Right lobe of liver (tissue), 6 donors: ENCODE measurements around the gene SEMA3A. TPM values are rescaled to one million over a fixed set of nuclear protein-coding genes. Genes with fewer than 3 reads are reported as not detected.

Experiments used
- ATAC-seq, 4 donors: fragments of 200-7000 bp; cut with Tn5 transposase; one replicate each; pipeline ENCODE4 v1.9.1; 2020; ENCODE audit warnings: mild to moderate bottlenecking in 4 of 4, moderate library complexity in 4 of 4
- DNase-seq, 3 donors: peaks; one replicate each; pipeline ENCODE4 v3.0.0-alpha.2; 2020
- H3K27ac ChIP-seq, 3 donors: fragments of 200-600 bp; one replicate each; pipeline ENCODE4 v1.8.0; 2022
- H3K27me3 ChIP-seq, 2 donors: fragments of 200-600 bp; one replicate each; pipeline ENCODE4 v1.8.0; 2022
- H3K36me3 ChIP-seq, 4 donors: fragments of 200-600 bp; sonication (generic) in 1 of 4; one replicate each; pipeline versions ENCODE4 v1.5.1 to v1.8.0; 2017 to 2022; ENCODE audit warnings: control low read depth in 1 of 4
- H3K4me1 ChIP-seq, 4 donors: fragments of 200-600 bp; sonication (generic) in 1 of 4; one replicate each; pipeline versions ENCODE4 v1.5.1 to v1.8.0; 2017 to 2022; ENCODE audit warnings: control low read depth in 1 of 4
- H3K4me3 ChIP-seq, 3 donors: fragments of 200-600 bp; one replicate each; pipeline ENCODE4 v1.8.0; 2022
- H3K9me3 ChIP-seq, 4 donors: fragments of 200-600 bp; sonication (generic) in 1 of 4; one replicate each; pipeline versions ENCODE4 v1.5.1 to v1.8.0; 2017 to 2022; ENCODE audit warnings: control low read depth in 1 of 4
- POLR2A ChIP-seq: fragments of 450-650 bp; IDR thresholded peaks from one replicate; pipeline ENCODE4 v1.6.1; 2017; ENCODE audit warnings: antibody characterized with exemption, mild to moderate bottlenecking
- WGBS: methylation state at CpG from one replicate; pipeline ENCODE4 v1.1.6; 2018; ENCODE audit warnings: low coverage, low lambda C conversion rate; ENCODE audit not compliant: insufficient coverage; ENCODE audit errors: missing lambda C conversion rate; 5-methylcytosine and 5-hydroxymethylcytosine counted together
- intact Hi-C, 2 donors: fragments of 100-400 bp; cut with DNase I; formaldehyde crosslinking; loops; one replicate each; pipeline versions ENCODE4 v1.11.2 to v1.14.1; 2022
- total RNA-seq, 6 experiments: library from RNA; depleted of rRNA in 2 of 6; stranded (reverse); fragments of >200 nt in 2 of 6; fragmentation: NEBNext Ultra II Directional in 3 of 6; extraction: Animal tissue kit (Norgen Biotek cat#: 25700) in 3 of 6; gene quantifications; one replicate each; pipeline versions ENCODE4 v1.1.0 to v1.2.4, GENCODE V29; 2016 to 2023
- TF ChIP-seq, protein P1 (sequence below), 4 donors: fragments of 200-600 bp in 3 of 4; fragments of 450-650 bp in 1 of 4; IDR thresholded peaks; one replicate each; pipeline versions ENCODE4 v1.5.1 to v1.8.0; 2016 to 2022; ENCODE audit warnings: antibody characterized with exemption in 4 of 4, mild to moderate bottlenecking in 2 of 4
- donor health status: DM: no; HTN: yes; CAD: no.
- donor health status: DM: no; HTN: no; CAD: no.
- donor health status: DM: no; HTN: no; CAD: no.
- donor health status: DM: no; HTN: yes; CAD: no.
- donor health status: DM: no; HTN: yes; CAD: no.

The SEMA3A gene
- total RNA-seq, 6 experiments from 2014 or later, result 0.12 to 0.57 (median 0.29) TPM; not detected in 1

DNA sequence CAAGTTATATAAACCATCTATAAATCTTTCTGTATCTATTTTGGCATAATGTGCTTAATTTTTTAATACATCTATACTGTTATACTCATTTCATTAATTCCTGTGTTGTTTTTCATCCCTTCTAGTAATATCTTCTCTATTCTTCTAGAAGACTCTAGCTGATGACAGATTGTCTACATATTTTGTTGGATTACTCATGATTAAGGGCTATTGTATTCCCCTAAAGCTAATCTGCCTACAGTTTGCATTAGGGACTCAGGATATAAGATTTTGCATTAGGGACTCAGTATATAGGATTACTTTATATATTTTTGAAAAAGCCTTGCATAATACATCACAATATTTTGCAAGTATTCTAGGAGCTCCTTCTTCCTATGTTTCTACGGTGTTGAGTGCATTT, 8.3 kb upstream of the SEMA3A start:
- ATAC-seq, result no peak
- no peak overlapping the region for H3K27ac ChIP-seq
- 40% methylated on average over 1 of the region's 1 CpG for WGBS
- H3K36me3 ChIP-seq, result no peaks in the 10 kb centered on the region
- no peaks in the 10 kb centered on the region for H3K27me3 ChIP-seq
- intact Hi-C loops, result no loop called here
- no peak for TF ChIP-seq POLR2A
- TF ChIP-seq, protein P1, sequence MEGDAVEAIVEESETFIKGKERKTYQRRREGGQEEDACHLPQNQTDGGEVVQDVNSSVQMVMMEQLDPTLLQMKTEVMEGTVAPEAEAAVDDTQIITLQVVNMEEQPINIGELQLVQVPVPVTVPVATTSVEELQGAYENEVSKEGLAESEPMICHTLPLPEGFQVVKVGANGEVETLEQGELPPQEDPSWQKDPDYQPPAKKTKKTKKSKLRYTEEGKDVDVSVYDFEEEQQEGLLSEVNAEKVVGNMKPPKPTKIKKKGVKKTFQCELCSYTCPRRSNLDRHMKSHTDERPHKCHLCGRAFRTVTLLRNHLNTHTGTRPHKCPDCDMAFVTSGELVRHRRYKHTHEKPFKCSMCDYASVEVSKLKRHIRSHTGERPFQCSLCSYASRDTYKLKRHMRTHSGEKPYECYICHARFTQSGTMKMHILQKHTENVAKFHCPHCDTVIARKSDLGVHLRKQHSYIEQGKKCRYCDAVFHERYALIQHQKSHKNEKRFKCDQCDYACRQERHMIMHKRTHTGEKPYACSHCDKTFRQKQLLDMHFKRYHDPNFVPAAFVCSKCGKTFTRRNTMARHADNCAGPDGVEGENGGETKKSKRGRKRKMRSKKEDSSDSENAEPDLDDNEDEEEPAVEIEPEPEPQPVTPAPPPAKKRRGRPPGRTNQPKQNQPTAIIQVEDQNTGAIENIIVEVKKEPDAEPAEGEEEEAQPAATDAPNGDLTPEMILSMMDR (IDR thresholded peaks at IDR 0.05), result no peak
- H3K4me3 ChIP-seq, result no peak overlapping the region
- no peak for DNase-seq
- no peaks in the 10 kb centered on the region for H3K4me1 ChIP-seq
- H3K9me3 ChIP-seq, result no peaks in the 10 kb centered on the region

DNA sequence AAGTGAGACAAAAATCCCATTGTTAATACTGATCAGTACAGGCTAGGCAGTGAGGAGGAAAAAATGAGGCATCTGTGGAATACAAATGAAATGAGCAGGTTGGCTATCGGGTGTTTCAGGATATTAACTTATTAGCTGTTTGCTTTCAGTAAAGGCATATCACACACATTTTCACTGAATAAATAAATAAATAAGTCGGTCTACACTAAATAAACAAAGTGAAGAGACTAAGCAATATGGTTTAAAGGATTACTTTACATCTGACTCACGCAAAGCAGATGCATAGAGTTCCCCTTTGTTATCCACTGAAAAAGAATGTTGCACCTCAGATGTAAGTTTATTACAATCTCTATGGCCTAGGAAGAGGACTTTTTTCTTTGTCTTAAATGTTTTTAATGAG, 6.3 kb upstream of the SEMA3A start:
- ATAC-seq, result no peak
- H3K9me3 ChIP-seq, result no peaks in the 10 kb centered on the region
- intact Hi-C loops, result no loop called here

DNA sequence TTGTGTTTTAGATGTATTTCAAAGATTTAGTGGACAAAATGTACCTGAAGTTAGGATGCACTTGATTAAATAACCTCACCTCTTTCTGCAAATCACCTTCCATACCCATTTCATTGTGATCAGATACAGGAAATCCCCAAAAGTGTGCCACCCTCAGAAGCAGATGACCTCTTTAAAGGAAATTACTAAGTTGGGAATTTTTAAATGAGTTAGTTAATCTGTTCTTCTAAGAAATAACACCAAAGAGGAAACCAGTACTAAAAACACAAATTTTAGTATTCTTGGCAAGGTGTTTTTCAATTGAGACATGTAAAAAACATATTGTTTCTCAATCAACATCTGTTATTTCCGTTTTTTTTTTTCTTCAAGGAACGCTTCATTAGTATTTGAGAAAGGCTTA, 4.6 kb upstream of the SEMA3A start:
- DNase-seq (no peak), ATAC-seq (no peak)
- no peak for TF ChIP-seq POLR2A
- TF ChIP-seq, protein P1 (IDR thresholded peaks at IDR 0.05), result no peak
- Histone ChIP-seq H3K36me3 (no peaks in the 10 kb centered on the region), H3K27me3 (no peaks in the 10 kb centered on the region), H3K9me3 (no peaks in the 10 kb centered on the region), H3K27ac (no peak overlapping the region), H3K4me1 (no peaks in the 10 kb centered on the region), H3K4me3 (no peak overlapping the region)
- WGBS, result 32% methylated on average over 2 of the region's 2 CpGs
- intact Hi-C loops, result no loop called here

More for the DNA sequence above, 6.3 kb upstream of the SEMA3A start:
- no peak for DNase-seq
- no peak for TF ChIP-seq POLR2A
- TF ChIP-seq, protein P1 (IDR thresholded peaks at IDR 0.05), result no peak
- H3K4me3 ChIP-seq, result no peak overlapping the region
- H3K36me3 ChIP-seq, result no peaks in the 10 kb centered on the region
- H3K4me1 ChIP-seq, result no peaks in the 10 kb centered on the region
- no peaks in the 10 kb centered on the region for H3K27me3 ChIP-seq
- WGBS, result 50% methylated on average over 3 of the region's 3 CpGs
- H3K27ac ChIP-seq, result no peak overlapping the region

DNA sequence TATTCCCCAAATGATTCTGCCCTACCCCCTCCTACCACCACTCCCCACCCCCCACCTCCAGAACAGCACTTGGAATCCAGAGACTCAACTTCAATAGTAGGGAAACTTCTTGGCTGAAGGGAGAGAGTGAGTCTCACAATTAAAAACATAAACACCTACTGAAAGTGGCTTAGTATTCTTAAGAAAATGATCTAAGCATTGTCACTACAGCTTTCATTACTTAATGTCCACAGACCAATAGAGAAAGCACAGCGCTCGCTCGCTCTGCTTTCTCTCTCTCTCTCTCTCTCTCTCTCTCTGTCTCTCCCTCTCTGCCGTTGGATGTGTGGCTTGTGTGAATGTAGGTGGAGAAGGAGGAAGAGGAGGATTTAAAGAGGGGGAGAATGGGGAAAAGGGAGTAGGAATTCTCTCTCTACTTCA, 1.5 kb upstream of the SEMA3A start:
- 12% methylated on average over 4 of the region's 4 CpGs for WGBS
- Histone ChIP-seq H3K4me1 (no peaks in the 10 kb centered on the region), H3K4me3 (no peak overlapping the region), H3K27me3 (no peaks in the 10 kb centered on the region), H3K9me3 (no peaks in the 10 kb centered on the region), H3K27ac (no peak overlapping the region), H3K36me3 (no peaks in the 10 kb centered on the region)
- TF ChIP-seq, protein P1 (IDR thresholded peaks at IDR 0.05), result no peak
- no peak for TF ChIP-seq POLR2A
- DNase-seq (no peak), ATAC-seq (no peak)
- intact Hi-C loops, result no loop called here
